GM23338 (cell line): Measurements from ENCODE around the gene CNIH3. TPM values are rescaled to one million over a fixed set of nuclear protein-coding genes. Genes with fewer than 3 reads are reported as not detected.

Source experiments
- polyA plus RNA-seq: library from polyadenylated mRNA; unstranded; fragments of >200 nt; fragmentation: Nextera tagmentation; extraction: Ambion mirVana; gene quantifications from 2 replicates; pipeline ENCODE4 v1.2.1, GENCODE V29; 2016
- total RNA-seq: library from RNA; depleted of rRNA; stranded (reverse); fragments of >200 nt; shearing (Covaris generic); gene quantifications from 2 replicates; pipeline ENCODE4 v1.2.3, GENCODE V29; 2014; rRNA removed

The CNIH3 gene
- total and polyA plus RNA-seq, 2 experiments from 2014 or later = 3.6 to 5.1 TPM

Other genes with a start within 250 kb of the CNIH3 start
- 71.0 and 74.6 TPM in 2 replicates for gene WDR26, start 181.5 kb upstream of the CNIH3 start, total RNA-seq
- 13.9 and 16.9 TPM in 2 replicates for gene WDR26, start 181.5 kb upstream of the CNIH3 start, polyA plus RNA-seq